Measurements from ENCODE around the gene MED27.

MED27 gene

DNA sequence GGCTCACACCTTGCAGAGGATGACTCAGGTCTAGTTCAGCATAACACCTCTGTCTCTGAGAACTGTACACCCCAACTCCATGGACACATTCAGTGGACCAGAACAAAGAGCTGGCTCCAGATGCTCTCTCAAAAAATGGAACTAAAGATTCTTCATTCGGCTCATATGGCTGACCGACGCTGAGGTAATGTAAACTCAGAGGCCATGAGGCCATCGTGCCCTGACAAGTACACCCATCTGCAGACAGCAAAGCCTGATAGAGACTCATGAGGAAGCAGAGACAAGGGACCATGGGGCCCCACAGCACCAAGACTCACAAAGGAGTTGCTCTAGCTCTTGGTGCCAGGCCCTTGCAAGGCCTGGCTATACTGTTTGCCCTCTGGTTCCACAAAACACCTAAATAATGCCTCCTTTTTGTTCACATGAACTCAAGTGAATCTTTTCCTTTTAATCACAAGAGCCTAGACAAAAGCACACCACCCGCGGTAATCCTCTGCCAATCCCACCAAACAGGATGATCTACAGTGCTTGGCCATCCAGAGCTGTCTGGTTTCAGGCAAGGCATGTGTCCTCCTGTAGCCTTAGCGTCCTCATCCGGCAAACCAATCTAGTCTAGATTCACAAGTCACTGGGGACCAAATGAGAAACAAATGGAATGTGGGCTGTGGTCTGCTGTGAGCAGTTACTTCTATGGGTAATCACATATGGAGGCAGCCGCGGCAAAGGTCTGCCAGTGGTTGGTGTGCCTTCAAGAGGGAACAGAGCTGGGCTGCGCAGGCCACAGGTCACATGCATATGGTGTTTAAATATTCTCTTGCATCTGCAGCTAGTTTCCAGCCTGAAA, 22.7 kb downstream of the MED27 start:
- Histone ChIP-seq H3K9me3 (no peaks in the 10 kb centered on the region), H3K27ac (no peak overlapping the region), H3K4me3 (ENCODE audit: low read depth in 1 of 2, low read length in 1 of 2) (no peak overlapping the region), H3K4me1 (ENCODE audit: control insufficient read depth in 1 of 2, insufficient read depth in 1 of 2, low read depth in 1 of 2, low read length in 1 of 2) (no peaks in the 10 kb centered on the region), H3K36me3 (peaks cover 3% of the 10 kb centered on the region), H3K27me3 (no peaks in the 10 kb centered on the region)
- TF ChIP-seq, protein P1, sequence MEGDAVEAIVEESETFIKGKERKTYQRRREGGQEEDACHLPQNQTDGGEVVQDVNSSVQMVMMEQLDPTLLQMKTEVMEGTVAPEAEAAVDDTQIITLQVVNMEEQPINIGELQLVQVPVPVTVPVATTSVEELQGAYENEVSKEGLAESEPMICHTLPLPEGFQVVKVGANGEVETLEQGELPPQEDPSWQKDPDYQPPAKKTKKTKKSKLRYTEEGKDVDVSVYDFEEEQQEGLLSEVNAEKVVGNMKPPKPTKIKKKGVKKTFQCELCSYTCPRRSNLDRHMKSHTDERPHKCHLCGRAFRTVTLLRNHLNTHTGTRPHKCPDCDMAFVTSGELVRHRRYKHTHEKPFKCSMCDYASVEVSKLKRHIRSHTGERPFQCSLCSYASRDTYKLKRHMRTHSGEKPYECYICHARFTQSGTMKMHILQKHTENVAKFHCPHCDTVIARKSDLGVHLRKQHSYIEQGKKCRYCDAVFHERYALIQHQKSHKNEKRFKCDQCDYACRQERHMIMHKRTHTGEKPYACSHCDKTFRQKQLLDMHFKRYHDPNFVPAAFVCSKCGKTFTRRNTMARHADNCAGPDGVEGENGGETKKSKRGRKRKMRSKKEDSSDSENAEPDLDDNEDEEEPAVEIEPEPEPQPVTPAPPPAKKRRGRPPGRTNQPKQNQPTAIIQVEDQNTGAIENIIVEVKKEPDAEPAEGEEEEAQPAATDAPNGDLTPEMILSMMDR (IDR thresholded peaks at IDR 0.05) = no peak

DNA sequence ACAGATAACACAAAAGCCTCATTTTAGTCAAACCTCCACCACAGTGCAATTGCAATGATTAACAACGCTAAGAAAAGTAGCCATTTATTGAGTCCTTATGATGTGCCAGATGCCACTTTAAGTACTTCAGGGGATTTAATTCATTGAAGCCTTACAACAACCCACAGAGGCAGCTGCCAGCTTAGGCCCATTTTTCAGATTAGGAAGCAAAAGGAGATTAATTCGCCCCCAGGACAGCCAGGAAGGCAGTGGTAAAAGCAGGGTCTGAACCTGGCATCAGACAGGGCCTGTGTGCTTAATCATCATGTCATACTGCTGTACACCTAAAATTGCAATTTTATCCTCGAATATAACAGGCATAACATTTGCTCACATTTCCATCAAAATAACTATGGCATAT, 23.9 kb downstream of the MED27 start:
- Histone ChIP-seq H3K4me3 (ENCODE audit: low read depth in 1 of 2, low read length in 1 of 2) (no peak overlapping the region), H3K27me3 (no peaks in the 10 kb centered on the region), H3K4me1 (ENCODE audit: control insufficient read depth in 1 of 2, insufficient read depth in 1 of 2, low read depth in 1 of 2, low read length in 1 of 2) (no peaks in the 10 kb centered on the region), H3K27ac (no peak overlapping the region), H3K9me3 (no peaks in the 10 kb centered on the region), H3K36me3 (peaks cover 3% of the 10 kb centered on the region)
- TF ChIP-seq, protein P1 (IDR thresholded peaks at IDR 0.05) = no peak

DNA sequence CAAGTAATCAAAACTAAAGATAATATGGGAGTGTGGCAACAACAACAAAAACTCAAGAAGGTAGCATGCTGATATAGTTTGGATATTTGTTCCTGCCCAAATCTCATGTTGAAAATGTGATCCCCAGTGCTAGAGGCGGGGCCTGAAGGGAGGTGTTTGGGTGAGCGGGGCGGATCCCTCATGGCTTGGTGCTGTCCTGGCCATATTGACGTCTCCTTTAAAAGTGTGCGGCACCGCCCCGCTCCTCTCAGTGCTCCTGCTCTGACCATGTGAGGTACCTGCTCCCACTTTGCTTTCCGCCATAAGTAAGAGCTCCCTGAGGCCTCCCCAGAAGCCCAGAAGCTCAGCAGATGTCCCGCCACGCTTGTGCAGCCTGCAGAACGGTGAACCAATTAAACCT, 25.6 kb downstream of the MED27 start:
- peaks cover 12% of the 10 kb centered on the region in 2 experiments for H3K4me1 ChIP-seq (ENCODE audit: control insufficient read depth in 1 of 2, insufficient read depth in 1 of 2, low read depth in 1 of 2, low read length in 1 of 2)
- no peaks in the 10 kb centered on the region for H3K36me3 ChIP-seq
- TF ChIP-seq, protein P1 (IDR thresholded peaks at IDR 0.05) = no peak
- H3K4me3 ChIP-seq (ENCODE audit: low read depth in 1 of 2, low read length in 1 of 2) = no peak overlapping the region
- no peaks in the 10 kb centered on the region for H3K27me3 ChIP-seq
- H3K9me3 ChIP-seq = no peaks in the 10 kb centered on the region
- H3K27ac ChIP-seq = no peak overlapping the region

DNA sequence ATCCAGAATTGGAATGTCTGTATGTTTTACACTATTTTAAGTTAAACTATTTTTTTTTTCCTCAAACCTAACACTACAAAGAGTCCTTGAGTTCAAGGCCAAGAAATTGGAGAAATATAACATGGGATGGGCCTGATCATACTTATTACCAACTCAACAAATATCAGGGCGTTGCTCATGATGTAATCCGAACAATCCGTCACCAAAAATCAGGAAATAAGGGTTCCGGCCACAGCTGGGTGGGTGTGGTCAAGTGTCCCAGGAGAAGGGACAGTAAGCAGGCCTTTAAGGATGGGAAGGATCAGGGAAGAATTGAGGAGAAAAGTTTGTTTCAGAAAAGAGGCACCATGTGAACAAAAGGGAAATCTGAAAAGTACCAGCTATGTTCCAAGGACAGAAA, 29.8 kb downstream of the MED27 start:
- Histone ChIP-seq H3K27ac (no peak overlapping the region), H3K9me3 (no peaks in the 10 kb centered on the region), H3K4me1 (ENCODE audit: control insufficient read depth in 1 of 2, insufficient read depth in 1 of 2, low read depth in 1 of 2, low read length in 1 of 2) (peaks cover 18 to 20% of the 10 kb centered on the region in 2 experiments), H3K36me3 (no peaks in the 10 kb centered on the region), H3K27me3 (no peaks in the 10 kb centered on the region), H3K4me3 (ENCODE audit: low read depth in 1 of 2, low read length in 1 of 2) (no peak overlapping the region)
- TF ChIP-seq, protein P1 (IDR thresholded peaks at IDR 0.05) = no peak

DNA sequence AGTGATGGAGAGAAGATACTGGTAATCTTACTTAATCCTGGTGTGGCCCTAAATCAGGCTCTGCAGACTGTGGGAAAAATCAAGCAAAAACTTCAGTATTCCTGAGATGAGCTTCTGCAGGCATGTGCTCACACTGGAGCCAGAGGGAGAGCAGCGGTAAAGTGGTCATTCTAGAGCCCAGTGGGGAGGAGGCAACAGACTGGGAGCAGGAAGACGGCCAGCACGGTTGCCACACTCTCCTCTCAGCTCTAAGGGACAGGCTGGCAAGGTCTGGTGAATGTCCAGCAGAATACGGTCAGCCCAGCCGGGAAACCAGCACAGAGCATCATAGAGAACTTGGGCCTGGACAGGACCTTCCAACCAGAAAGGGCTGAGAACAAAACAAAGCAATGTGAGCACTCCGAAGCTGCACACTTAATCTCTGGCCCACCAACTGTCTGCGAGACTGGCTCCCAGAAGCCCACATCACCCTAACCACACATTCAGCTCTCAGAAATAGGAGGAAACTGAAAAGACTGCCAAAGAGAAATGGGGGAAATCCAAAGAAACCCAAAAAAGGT, 30.3 kb downstream of the MED27 start:
- no peaks in the 10 kb centered on the region for H3K9me3 ChIP-seq
- TF ChIP-seq, protein P1 (IDR thresholded peaks at IDR 0.05) = no peak
- H3K27me3 ChIP-seq = no peaks in the 10 kb centered on the region
- no peak overlapping the region for H3K27ac ChIP-seq
- H3K4me1 ChIP-seq (ENCODE audit: control insufficient read depth in 1 of 2, insufficient read depth in 1 of 2, low read depth in 1 of 2, low read length in 1 of 2) = peaks cover 18 to 20% of the 10 kb centered on the region in 2 experiments
- no peak overlapping the region for H3K4me3 ChIP-seq (ENCODE audit: low read depth in 1 of 2, low read length in 1 of 2)
- no peaks in the 10 kb centered on the region for H3K36me3 ChIP-seq
